Activated gamma-delta T cell (primary cell): ENCODE data around the gene SPATA6L.
A peak's percentile ranks its signal among the peaks of the same experiment; 100 is the strongest.
"Not testable (repeated sequence)": the region's sequence is repeated elsewhere in the genome, so short reads cannot be mapped to it uniquely, and the experiment has no call there.

ENCODE experiments used
- DNase-seq: peaks from one replicate; lab custom pipeline; 2025; lab: John Stamatoyannopoulos, UW

Gene SPATA6L

DNA sequence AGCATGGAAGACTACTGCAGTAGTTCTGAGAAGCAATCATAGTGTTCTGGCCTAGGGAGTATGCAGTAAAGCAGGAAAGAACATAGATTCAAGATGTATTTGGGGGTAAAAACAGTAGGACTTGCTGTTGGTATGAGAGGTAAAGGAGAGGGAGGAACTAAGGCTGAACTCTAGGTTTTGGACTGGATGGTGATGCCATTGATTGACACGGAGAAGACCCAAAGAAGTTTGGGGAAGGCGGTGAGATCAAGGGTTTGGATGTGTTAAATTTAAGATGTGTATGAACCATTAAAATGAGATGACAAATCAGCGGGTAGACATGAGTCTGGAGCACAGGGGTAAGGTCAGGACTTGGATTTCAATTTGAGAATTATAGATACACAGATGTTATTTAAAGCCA, 11.1 kb upstream of the SPATA6L start:
- DNase-seq, result no peak

- DNase-seq, result no peak
Measured at GRCh38 chr9:4674783-4675182, 8.5 kb upstream of the SPATA6L start.

- DNase-seq, result no peak
Measured at GRCh38 chr9:4671737-4672136, 5.5 kb upstream of the SPATA6L start.

DNA sequence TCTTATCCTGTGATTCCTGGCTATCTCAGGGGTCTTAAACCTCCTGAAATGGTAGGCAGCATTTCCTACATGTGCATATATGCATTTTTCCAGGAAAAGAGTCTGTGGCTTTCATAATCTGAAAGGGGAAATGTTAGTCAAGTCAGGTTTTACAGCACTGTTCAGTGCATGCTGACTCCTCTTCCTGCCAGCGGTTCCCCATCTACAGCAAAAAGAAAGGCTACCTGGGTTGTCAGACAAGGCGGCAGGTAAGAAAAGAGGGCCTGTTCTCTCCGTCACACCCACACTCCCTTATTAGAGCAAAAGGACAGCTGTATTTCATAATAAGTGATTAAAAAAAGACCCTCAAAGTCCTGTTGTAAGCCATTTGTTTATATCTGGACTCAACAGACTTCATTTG, 4.3 kb upstream of the SPATA6L start:
- DNase-seq, result no peak

DNA sequence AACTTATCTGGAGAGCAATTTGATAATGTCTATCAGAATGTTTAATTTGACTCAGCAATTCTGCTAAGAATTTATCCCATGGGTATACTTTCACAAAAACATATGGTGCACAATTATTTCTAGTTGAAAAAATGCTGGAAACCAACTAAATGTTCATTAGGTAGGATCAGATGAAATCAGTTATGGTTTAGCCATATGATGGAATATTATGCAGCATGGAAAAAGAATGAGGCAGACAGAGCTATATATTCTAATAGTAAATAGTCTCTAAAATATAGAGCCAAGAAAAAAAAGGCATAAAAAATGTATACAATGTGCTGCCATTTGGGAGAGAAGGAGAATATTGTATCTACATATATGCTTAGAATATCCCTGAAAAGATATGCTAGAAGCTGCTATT, 3.6 kb upstream of the SPATA6L start:
- DNase-seq, result no peak

DNA sequence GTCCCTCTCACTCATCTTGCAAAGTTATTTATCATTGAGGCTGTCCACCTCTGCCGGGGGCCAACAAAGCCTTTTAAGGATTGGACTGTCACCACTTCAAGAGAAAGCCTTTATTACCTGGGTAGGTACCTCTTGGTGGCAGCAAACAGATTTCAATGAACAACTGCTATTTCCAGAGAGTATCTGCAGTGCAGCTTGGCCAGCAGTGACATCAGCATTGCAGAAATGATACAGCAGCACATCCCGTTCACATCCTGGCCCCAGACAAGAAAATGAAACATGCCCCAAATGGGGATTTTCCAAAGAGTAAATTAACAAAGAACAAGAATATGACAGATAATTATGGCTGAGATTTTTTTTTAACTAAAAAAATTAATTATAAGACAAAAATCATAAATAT, 2.3 kb upstream of the SPATA6L start:
- DNase-seq, result no peak

DNA sequence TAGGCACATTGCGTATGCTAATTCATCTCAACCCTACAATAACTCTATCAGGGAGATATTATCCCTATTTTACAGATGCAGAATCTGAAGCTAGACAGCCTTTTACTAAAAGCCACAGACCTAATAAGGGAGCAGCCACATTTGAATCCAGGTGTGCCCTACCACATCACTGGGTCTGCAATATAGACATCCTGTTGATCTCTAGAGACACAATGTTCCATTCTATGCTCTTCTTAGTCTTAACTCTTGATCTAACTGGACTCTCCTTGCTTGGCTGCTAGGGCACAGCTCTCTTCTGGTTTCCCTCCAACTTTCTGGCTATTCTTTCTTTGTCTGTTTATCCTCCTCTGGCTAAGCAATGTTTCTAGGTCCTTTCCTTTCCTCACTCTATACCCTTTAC, 1.4 kb upstream of the SPATA6L start:
- no peak for DNase-seq

GRCh38 chr9:4665357-4665756, 923 bp downstream of the SPATA6L start:
- DNase-seq, result no peak

- DNase-seq, result no peak
Measured at GRCh38 chr9:4663956-4664355, 2.3 kb downstream of the SPATA6L start.

GRCh38 chr9:4662989-4663792, 3.1 kb downstream of the SPATA6L start:
- no peak for DNase-seq

- DNase-seq, result peak; percentile 62
Measured at GRCh38 chr9:4662108-4662988, 3.9 kb downstream of the SPATA6L start, which contains the start of gene PLPP6. TSS of gene PLPP6 (plus strand) at chr9:4662294. CDS start at chr9:4662376, 82 bp downstream.

DNA sequence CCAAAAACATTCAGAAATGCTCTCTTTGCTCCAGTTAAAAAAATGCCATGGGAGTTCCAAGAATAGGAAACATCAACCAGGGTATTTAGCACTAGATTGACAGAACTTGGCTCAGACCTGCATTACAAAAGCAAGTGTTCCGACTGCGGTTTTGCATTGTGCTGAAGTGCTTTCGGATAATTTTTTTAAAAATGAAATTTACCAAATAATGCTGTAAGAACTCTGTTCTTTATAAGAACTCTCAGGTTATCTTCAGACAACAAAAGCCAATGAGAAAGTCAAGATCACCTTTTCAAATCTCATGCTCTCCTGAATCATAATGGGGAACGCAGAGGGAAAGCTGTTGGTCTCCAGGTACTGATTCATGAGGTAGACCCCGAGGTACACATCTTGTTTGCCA, 4.7 kb downstream of the SPATA6L start:
- no peak for DNase-seq

- no peak for DNase-seq
Measured at GRCh38 chr9:4661165-4661564, 5.1 kb downstream of the SPATA6L start.

DNA sequence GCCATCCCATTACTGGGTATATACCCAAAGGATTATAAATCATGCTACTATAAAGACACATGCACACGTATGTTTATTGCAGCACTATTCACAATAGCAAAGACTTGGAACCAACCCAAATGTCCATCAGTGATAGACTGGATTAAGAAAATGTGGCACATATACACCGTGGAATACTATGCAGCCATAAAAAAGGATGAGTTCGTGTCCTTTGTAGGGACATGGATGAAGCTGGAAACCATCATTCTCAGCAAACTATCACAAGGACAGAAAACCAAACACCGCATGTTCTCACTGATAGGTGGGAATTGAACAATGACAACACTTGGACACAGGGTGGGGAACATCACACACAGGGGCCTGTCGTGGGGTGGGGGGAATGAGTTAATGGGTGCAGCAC, 5.6 kb downstream of the SPATA6L start:
- not testable (repeated sequence) for DNase-seq

- DNase-seq, result no peak
Measured at GRCh38 chr9:4657426-4658159, 8.7 kb downstream of the SPATA6L start.

DNA sequence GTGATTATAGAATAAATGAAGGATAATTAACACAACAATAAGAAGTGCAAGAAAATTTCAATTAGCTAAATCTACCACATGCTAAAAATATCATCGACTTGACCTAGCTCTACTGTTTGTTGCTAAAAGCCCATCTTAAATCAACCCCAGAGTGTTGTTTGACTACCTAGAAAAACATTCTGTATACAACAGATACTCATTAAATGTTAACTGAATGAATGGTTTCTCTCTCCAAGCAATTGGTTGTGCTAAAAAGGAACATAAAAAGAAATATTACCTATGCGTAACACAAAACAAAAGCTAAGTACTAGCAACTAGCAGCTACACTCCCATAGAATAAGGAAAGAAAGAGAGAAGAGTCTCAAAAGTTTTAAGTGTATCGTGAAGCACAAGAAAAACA, 9.7 kb downstream of the SPATA6L start:
- DNase-seq, result no peak

DNA sequence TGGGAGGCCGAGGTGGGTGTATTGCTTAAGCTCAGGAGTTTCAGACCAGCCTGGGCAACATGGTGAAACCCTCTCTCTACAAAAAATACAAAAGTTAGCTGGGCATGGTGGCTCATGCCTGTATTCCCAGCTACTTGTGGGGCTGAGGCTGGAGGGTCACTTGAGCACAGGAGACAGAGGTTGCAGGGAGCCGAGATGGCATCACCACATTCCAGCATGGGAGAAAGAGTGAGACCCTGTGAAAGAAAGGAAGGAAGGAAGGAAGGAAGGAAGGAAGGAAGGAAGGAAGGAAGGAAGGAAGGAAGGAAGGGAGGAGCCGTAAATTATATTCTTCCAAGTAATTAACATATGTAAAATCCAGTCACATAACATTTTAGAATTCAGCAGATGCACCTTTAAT, 10.1 kb downstream of the SPATA6L start:
- DNase-seq, result not testable (repeated sequence)

GRCh38 chr9:4654538-4654937, 11.7 kb downstream of the SPATA6L start:
- no peak for DNase-seq

DNA sequence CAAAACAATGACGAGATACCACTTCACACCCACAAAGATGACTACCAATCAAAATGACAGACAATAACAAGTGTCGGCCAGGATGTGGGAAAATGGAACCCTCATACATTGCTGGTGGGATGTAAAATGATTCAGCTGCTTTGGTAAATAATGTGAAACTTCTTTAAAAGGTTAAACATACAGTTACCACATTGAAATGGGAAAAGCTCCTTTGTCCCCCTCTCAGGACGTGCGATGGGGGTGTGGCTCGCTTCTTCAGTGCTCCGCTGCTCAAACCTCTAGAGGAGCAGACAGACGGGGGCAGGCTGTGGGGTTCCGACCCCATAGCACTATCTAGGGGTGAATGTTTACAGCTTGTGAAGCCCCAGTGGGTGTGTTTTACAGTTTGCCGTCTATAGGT, 12.2 kb downstream of the SPATA6L start:
- DNase-seq, result no peak

DNA sequence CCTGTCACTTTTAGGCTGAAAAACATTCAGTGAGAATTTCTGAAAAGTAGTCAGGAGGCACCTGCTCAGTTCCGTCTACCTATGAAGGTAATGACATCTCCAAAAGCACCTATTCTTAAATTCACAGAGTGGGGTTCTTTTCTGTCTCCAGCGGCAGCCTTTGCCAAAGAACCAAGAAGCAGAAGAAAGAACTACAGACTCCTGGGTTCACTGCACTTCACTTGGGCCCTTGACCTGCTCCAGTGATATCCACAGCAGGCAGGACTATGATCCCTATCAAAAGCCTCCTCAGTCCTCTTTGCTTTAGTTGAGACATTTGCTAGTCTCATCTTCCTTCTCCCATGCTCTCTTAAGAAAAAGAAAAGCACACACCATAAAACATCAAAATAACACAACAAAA, 23.9 kb downstream of the SPATA6L start:
- no peak for DNase-seq

DNA sequence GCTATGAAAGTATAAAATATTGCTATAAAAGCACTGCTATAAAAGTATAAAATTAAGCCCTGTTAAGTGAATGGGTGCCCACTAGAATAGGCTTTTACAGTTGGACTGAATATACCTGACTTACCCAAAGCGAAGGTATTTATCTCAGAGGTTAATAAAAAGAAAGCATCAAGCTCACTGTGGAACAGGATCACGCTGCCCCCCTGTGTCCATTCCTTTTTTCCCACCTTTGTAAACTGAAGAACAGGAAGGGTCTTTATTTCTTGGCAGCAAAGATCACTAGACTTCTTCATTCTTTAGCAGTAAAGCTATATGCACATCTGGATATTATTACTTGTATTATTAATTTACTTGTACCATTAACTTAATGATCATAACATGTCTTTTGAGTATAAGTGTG, 26.3 kb downstream of the SPATA6L start:
- DNase-seq, result no peak

DNA sequence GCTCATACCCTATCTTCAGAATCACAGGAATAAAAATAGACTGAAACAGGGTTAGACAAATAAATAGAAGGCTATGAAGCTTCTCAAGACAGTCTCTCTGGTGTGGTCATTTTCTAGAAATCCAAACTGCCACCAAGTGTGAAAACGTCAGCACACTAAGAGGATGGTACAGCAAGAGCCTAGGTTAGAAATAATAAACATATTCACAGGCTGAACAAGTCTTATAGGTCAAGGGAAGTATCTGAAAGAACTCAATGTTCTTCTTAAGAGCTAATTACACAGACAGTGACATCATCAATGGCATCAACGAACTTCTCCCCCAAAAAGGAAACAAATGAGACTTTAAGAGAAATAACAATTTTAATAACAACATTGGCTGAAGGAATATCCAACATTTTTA, 26.9 kb downstream of the SPATA6L start:
- DNase-seq, result no peak
